RKO (cell line): Measurements from ENCODE around the gene KRTAP26-1.

Experiments
- DNase-seq: peaks from one replicate; pipeline ENCODE4 v3.0.0-alpha.2; 2016; ENCODE audit warnings: low spot score

Gene KRTAP26-1

GRCh38 chr21:30271156-30271555 lies 49.0 kb downstream of the KRTAP26-1 start:
- DNase-seq = no peak

- DNase-seq = no peak
Measured at GRCh38 chr21:30269803-30270530, 50.1 kb downstream of the KRTAP26-1 start.
